ENCODE data around the gene MYH11. TPM values are rescaled to one million over a fixed set of nuclear protein-coding genes. Genes with fewer than 3 reads are reported as not detected.
"Not testable (repeated sequence)": the region's sequence is repeated elsewhere in the genome, so short reads cannot be mapped to it uniquely, and the experiment has no call there.

MYH11 gene
- total RNA-seq, 1 experiment from 2014 or later: not detected

DNA sequence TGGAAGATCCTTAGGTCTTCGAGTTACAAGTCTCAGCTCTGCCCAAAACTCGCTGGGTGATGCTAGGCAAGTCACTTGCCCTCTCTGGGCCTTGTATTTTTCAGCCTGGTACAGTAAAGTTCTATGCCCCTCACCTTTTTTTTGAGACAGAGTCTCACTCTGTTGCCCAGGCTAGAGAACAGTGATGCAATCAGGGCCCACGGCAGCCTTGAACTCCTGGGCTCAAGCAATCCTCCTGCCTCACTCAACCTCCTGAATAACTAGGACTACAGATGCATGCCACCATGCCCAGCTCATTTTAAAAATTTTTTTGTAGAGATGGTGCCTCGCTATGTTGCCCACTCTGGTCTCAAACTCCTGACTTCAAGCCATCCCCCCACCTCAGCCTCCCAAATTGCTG, 3.8 kb downstream of the MYH11 start:
- no TSS peak for BruUV-seq (replicated peaks)
- POLR2A ChIA-PET: no interaction called here
- H3K27ac Mint-ChIP-seq (ENCODE audit: low read depth, unreplicated experiment): no peak overlapping the region
- DNase-seq (ENCODE audit: unreplicated experiment): no peak
- H3K9me3 Mint-ChIP-seq (ENCODE audit: unreplicated experiment): no peaks in the 10 kb centered on the region
- H3K27me3 Mint-ChIP-seq (ENCODE audit: insufficient read depth, unreplicated experiment): peaks cover 50% of the 10 kb centered on the region
- H3K36me3 Mint-ChIP-seq (ENCODE audit: insufficient read depth, unreplicated experiment): no peaks in the 10 kb centered on the region
- intact Hi-C loops (cut with micrococcal nuclease): no loop called here
- no peak overlapping the region for H3K4me3 Mint-ChIP-seq (ENCODE audit: unreplicated experiment)
- peaks cover 5% of the 10 kb centered on the region for H3K4me1 Mint-ChIP-seq (ENCODE audit: insufficient read depth, unreplicated experiment)
- CTCF ChIA-PET: no interaction called here
- TF ChIP-seq, protein P1, sequence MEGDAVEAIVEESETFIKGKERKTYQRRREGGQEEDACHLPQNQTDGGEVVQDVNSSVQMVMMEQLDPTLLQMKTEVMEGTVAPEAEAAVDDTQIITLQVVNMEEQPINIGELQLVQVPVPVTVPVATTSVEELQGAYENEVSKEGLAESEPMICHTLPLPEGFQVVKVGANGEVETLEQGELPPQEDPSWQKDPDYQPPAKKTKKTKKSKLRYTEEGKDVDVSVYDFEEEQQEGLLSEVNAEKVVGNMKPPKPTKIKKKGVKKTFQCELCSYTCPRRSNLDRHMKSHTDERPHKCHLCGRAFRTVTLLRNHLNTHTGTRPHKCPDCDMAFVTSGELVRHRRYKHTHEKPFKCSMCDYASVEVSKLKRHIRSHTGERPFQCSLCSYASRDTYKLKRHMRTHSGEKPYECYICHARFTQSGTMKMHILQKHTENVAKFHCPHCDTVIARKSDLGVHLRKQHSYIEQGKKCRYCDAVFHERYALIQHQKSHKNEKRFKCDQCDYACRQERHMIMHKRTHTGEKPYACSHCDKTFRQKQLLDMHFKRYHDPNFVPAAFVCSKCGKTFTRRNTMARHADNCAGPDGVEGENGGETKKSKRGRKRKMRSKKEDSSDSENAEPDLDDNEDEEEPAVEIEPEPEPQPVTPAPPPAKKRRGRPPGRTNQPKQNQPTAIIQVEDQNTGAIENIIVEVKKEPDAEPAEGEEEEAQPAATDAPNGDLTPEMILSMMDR (IDR thresholded peaks at IDR 0.05; ENCODE audit: unreplicated experiment): no peak

DNA sequence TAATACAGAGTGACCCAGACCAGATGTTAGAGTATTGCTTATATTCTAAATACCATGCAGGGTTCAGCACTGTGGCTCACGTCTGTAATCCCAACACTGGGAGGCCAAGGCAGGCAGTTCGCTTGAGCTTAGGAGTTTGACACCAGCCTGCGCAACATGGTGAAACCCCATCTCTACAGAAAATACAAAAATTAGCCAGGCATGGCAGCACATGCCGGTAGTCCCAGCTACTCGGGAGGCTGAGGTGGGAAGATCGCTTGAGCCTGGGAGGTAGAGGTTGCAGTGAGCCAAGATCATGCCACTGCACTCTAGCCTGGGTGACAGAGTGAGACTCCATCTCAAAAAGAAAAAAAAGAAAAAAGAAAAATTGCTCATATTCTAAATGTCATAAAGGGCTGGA, 6.3 kb downstream of the MYH11 start:
- POLR2A ChIA-PET; H3K27ac Mint-ChIP-seq (ENCODE audit: low read depth, unreplicated experiment); H3K36me3 Mint-ChIP-seq (ENCODE audit: insufficient read depth, unreplicated experiment); DNase-seq (ENCODE audit: unreplicated experiment); BruUV-seq (replicated peaks); intact Hi-C loops (cut with micrococcal nuclease); H3K4me3 Mint-ChIP-seq (ENCODE audit: unreplicated experiment); H3K4me1 Mint-ChIP-seq (ENCODE audit: insufficient read depth, unreplicated experiment); H3K9me3 Mint-ChIP-seq (ENCODE audit: unreplicated experiment): not testable (repeated sequence)
- CTCF ChIA-PET: interaction anchor here (0.5 to 0.7 kb wide), 3 partner anchors 18 to 1394 kb away, joined by 3 read pairs; no protein-coding TSS in a partner anchor
- H3K27me3 Mint-ChIP-seq (ENCODE audit: insufficient read depth, unreplicated experiment): peaks cover 37% of the 10 kb centered on the region

DNA sequence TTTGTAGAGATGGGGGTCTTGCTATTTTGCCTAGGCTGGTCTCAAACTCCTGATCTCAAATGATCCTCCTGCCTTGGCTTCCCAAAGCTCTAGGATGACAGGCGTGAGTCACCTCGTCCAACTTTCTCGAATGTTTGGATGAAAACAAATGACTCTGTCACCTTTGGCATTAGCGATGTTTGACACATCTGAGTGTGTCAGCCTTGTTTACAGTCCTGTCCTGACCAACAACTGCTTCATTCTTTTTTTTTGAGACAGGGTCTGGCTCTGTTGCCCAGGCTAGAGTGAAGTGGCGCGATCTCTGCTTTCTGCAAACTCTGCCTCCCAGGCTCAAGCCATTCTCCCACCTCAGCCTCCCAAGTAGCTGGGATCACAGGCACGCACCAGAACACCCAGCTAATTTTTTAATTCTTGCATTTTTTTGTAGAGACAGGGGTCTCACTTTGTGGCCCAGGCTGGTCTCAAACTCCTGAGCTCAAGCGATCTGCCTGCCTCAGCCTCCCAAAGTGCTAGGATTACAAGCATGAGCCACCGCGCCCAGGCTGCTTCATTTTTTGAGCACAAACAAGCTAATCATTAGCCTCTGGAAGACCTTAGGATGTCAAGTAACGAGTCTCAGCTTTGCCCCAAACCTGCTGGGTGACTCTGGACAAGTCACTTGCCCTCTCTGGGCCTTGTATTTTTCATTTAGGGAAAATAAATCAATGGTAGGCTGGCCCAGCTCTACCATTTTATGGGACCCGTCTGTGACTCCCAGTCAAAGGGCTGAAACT, 7.4 kb downstream of the MYH11 start:
- Mint-ChIP-seq H3K36me3 (ENCODE audit: insufficient read depth, unreplicated experiment) (no peaks in the 10 kb centered on the region), H3K27me3 (ENCODE audit: insufficient read depth, unreplicated experiment) (peaks cover 25% of the 10 kb centered on the region), H3K9me3 (ENCODE audit: unreplicated experiment) (no peaks in the 10 kb centered on the region), H3K4me1 (ENCODE audit: insufficient read depth, unreplicated experiment) (no peaks in the 10 kb centered on the region), H3K27ac (ENCODE audit: low read depth, unreplicated experiment) (peak overlapping the region; percentile 1), H3K4me3 (ENCODE audit: unreplicated experiment) (no peak overlapping the region)
- BruUV-seq (replicated peaks): no TSS peak
- TF ChIP-seq, protein P1 (IDR thresholded peaks at IDR 0.05; ENCODE audit: unreplicated experiment): no peak
- CTCF ChIA-PET: interaction anchor here (0.7 to 0.9 kb wide), 3 partner anchors 9 to 1395 kb away, joined by 3 to 4 read pairs (median 3); no protein-coding TSS in a partner anchor
- POLR2A ChIA-PET: interaction anchor here (0.6 kb wide), 1 partner anchor 21 kb away, joined by 4 read pairs; no protein-coding TSS in a partner anchor
- intact Hi-C loops (cut with micrococcal nuclease): no loop called here
- DNase-seq (ENCODE audit: unreplicated experiment): no peak

DNA sequence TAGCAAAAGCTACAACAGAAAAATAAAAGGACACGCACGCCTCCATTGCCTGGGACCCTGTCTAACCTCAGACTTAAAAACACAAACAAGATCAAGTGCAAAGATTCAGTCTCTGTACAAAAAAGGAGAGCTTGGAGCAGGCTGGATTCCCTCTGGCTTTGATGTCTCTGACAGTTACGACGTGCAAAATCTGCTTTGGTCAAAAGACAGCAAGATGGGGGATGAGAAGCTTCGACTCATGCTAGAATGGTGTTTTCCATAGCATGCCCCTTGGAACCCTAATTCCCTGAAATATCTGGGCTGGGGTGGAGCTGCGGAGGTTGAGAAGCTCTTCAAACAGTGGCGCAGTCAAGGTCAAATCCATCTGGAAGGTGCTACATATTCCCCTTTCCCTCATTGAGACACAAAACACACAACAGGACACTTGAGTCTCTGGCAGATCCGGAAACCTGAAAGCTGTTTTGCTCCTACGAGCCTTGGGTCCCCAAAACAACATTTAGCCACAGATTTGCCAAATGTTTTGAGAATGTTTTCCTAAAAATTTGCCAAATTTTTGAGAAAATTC, 9.1 kb downstream of the MYH11 start:
- no peaks in the 10 kb centered on the region for H3K9me3 Mint-ChIP-seq (ENCODE audit: unreplicated experiment)
- DNase-seq (ENCODE audit: unreplicated experiment): no peak
- TF ChIP-seq, protein P1 (IDR thresholded peaks at IDR 0.05; ENCODE audit: unreplicated experiment): no peak
- no peaks in the 10 kb centered on the region for H3K36me3 Mint-ChIP-seq (ENCODE audit: insufficient read depth, unreplicated experiment)
- ChIA-PET CTCF (no interaction called here), POLR2A (no interaction called here)
- H3K4me1 Mint-ChIP-seq (ENCODE audit: insufficient read depth, unreplicated experiment): no peaks in the 10 kb centered on the region
- peaks cover 27% of the 10 kb centered on the region for H3K27me3 Mint-ChIP-seq (ENCODE audit: insufficient read depth, unreplicated experiment)
- BruUV-seq (replicated peaks): no TSS peak
- no peak overlapping the region for H3K4me3 Mint-ChIP-seq (ENCODE audit: unreplicated experiment)
- no peak overlapping the region for H3K27ac Mint-ChIP-seq (ENCODE audit: low read depth, unreplicated experiment)
- intact Hi-C loops (cut with micrococcal nuclease): no loop called here
